HG02943 (cell line): Measurements from ENCODE around the gene UBE2U.

Source experiments
- ATAC-seq: cut with Tn5 transposase; IDR thresholded peaks from one replicate; pipeline ENCODE4 v1.9.1; 2021; ENCODE audit warnings: mild to moderate bottlenecking, low read depth, moderate library complexity; ENCODE audit not compliant: unreplicated experiment

Gene UBE2U

GRCh38 chr1:64203420-64203819 is at the start of gene UBE2U:
TSS of gene UBE2U (plus strand) at chr1:64203623. CDS start at chr1:64204051, 428 bp downstream.
- no peak for ATAC-seq

DNA sequence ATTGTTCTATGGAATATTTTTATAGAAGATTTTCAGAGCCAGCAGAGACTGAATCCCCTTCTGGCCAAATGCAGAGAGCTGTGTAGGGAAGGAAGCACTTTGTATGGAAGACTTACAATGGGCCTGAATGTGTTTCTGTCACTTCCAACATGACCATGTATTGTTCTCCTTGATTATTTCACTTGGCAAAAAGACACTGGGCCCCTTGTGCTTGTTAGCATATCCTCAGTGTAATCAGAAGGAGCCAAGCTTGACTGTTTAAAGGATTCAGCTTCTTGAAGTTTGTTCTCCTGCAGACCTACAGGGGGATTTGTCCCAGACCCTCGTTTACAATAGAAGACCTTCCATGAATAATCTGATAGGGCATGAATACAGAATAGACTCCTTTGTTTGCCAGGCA is 48.1 kb upstream of the UBE2U start:
- no peak for ATAC-seq

GRCh38 chr1:64161357-64161941 is 42.0 kb upstream of the UBE2U start:
- no peak for ATAC-seq

DNA sequence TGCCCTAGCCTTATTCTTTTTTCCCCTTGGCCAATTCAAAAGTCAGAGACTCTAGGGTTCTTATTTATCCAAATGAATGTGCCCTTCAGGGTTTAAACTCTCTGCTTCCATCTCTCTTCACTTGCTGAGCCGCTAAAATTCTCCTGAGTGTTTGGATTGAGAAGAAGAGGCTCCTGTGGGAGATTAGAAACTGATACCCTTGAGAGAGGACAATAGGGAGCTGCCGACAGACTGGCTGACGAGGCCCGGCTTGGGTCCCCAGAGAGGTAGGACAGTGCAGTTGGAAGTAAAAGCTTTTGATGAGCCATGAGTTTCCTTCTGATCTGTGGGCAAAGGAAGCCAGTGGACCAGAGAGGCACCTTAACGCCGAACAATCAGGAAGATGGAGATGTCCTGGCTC is 41.3 kb upstream of the UBE2U start:
- ATAC-seq = no peak

GRCh38 chr1:64162804-64163203 is 40.6 kb upstream of the UBE2U start:
- no peak for ATAC-seq

DNA sequence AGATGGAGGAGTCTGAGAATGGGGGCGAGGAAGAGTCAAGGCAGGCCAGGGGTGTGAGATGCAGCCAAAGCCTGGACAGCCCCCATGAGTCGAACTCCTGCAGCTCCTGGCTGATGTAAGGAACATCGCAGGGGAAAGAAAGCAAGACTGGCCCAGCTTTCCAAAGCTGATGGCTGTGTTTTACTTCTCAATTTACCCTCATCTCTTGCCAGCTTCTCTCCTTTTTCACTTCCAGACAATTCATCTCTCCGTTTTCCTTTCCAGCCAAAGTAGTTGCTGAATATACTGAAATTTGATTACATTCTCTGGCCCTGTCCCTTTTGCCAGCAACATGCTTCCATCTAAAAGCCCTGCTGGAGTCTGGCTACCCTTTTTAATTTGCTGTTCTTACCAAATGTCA is 40.0 kb upstream of the UBE2U start:
- no peak for ATAC-seq

GRCh38 chr1:64163970-64164369 is 39.5 kb upstream of the UBE2U start:
- ATAC-seq = no peak

DNA sequence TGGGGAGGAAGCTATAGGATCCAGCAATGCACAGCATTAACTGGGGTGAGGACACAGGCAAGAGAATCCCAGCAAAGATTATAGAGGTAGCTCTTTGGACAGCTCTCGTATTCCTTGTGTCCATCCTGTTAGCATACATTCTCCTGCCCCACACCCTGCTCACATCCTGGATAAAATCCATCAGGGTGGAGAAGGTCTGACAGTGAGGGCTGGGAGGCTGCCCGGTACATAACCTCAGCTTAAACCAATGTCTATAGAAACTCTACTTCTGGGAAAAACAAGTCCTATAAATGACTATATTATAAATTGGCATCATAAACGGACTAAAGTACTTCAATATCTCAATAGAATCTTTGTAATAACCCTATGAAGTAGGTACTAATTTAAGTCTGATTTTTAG is 36.8 kb upstream of the UBE2U start:
- no peak for ATAC-seq

GRCh38 chr1:64167176-64167575 is 36.2 kb upstream of the UBE2U start:
- ATAC-seq = no peak

- ATAC-seq = no peak
These were observed 32.2 kb upstream of the UBE2U start for GRCh38 chr1:64171246-64171645.

DNA sequence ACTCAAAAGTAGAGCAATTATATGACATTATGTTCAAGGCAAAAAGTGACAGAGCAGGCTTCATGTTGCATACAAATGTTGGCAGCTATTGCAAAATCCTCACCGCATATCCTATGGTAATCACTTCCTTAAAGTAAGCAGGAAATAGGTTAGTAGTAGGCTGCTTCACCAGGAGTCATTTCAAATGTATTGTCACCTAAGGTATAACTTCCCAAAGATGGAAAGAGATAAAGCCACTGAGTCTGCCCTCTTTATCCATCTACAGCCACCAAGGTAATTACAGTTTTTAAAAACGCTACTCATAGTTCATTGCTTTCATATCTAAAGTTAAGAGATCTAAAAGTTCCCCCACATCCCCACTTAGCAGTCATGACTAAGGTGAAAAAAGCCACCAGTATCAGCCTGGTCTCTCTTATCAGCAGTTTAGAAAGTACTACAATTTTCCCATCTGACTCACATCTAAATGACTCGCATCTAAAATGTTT is 31.6 kb upstream of the UBE2U start:
- peak; percentile 61 for ATAC-seq

- ATAC-seq = no peak
These were observed 30.9 kb upstream of the UBE2U start for GRCh38 chr1:64172458-64172983.

- no peak for ATAC-seq
These were observed 30.0 kb upstream of the UBE2U start for GRCh38 chr1:64173336-64173940.

DNA sequence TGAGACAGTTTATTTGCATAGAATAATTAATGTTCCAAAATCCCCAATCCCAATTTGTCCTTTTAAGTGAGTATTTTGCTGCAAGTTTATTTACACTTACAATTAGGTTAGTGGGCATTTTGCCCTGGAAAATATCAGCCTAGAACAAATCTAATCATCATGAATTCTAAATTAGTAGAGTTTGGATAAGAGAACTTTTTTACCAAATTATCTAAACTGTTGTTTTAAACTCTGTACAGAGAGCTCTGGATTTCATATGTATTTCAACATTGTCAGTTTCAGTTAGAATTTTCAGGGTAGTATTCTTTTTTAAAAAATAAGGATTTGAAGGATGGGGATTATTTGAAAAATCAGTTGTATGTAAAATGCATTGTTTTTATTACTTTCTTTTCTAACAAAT is 27.8 kb upstream of the UBE2U start:
- no peak for ATAC-seq

DNA sequence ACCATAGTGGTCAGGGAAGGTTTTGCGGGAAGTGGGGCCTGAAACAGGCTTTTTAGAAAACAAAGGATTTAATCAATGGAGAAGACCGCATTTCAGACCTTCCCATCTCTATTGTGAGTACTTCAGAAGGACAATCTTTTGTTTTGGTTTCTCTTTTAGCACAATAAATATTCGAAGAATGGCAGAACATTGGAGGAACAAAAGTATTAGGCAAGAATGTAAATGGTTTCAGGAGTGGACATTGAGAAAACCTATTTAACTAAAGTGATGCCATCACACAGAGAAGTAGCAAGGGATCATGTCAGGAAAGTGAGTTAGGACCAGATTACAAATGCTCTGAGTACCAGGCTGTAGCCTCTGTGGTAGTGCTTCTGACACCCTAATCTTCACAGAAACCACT is 26.8 kb upstream of the UBE2U start:
- ATAC-seq = no peak

DNA sequence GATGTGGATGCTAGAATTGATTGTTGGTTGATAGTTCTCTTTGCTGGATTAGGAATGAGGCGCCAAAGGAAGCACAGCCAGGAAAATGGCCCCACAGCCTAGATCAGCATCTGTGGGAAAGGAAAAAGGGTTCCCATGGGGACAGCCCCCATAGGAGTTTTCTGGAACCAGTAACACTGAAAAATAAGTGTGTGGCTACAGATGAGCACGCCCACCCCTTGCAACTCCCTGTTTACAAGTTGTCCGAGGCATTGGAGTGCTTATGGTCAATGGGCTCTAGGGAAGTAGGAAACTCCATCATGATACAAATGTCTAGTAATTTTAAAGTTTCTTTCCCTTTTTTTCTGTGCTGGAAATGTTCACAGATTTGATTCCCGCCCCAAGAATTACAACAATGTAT is 23.8 kb upstream of the UBE2U start:
- ATAC-seq = no peak

GRCh38 chr1:64182207-64182606 is 21.2 kb upstream of the UBE2U start:
- ATAC-seq = no peak

DNA sequence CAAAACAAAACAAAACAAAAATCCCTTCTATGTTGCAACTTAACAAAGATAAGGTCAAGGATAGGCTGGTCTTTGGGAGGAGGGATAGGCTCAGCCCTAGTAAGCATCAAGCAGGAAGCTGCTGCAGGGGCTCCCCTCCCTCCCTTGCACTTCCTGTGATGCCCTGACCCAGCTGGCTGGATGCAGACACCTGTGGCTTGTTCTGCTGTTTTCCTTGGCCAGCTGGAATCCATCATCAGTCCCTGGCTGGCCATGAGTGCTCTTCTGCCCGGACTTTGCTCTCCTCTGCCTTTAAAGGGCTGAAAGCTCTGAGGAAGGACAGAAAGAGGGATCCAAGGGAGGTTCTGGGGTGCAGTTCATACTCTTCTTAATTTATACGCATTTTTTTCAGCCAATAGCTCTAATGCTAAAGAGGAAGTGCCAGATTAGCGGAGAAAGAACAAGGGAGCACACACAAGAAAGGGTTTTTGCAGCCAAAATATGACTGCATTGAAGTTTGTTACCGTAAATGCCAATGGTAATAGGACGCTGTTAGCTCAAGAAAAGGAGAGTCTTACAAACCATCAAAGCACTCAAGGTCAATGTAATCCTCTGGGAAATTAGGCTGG is 19.9 kb upstream of the UBE2U start:
- no peak for ATAC-seq

DNA sequence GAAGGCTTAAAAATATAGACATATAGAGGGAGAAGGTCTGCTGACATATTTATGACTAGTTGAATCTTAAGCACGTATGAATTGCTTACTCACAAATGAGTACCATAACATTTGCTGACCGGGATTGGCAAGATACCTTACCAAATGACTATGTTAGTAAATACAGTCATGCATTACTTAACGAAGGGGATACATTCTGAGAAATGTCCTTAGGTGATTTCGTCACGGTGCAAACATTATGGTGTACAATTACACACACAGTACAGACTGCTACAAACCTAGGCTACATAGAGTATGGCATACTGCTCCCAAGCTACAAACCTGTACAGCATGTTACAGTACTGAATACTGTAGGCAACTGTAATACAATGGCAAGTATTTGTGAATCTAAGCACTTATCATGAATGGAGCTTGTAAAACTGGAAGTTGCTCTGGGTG is 19.4 kb upstream of the UBE2U start:
- no peak for ATAC-seq

GRCh38 chr1:64186138-64186897 is 17.1 kb upstream of the UBE2U start:
- no peak for ATAC-seq

DNA sequence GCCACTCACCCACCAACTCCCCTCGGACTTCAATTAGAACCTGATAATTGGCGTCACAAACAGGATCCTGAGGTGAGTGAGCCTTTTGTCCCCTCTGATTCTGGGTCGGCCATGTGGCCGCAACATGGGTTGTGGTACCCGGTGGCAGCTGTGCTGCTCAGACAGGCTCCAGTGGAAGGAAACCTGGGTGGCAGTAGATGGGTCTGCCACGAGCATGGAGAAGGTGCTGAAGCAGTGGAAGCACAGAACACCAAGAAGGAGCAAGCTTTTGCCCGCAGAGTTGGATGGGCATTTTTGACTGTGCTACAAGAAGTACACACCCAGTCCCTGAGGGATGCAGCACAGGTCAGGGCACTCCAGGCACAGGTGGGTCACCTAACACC is 16.5 kb upstream of the UBE2U start:
- ATAC-seq = no peak
